GM13976 (cell line): ENCODE data around the gene CFHR5.
"Not testable (repeated sequence)": the region's sequence is repeated elsewhere in the genome, so short reads cannot be mapped to it uniquely, and the experiment has no call there.

Source experiments
- DNase-seq: peaks from one replicate; pipeline ENCODE4 v3.0.0; 2012; ENCODE audit warnings: low spot score
- in situ Hi-C: fragments of 300-500 bp; cut with MboI; formaldehyde crosslinking; loops from one replicate; pipeline ENCODE4 v1.12.0; 2022; ENCODE audit warnings: low sequenced_read_pairs, mixed read lengths, inconsistent platforms; ENCODE audit not compliant: unreplicated experiment
- TF ChIP-seq, protein P1 (sequence below): IDR thresholded peaks from 2 replicates; pipeline ENCODE4 v1.5.1; 2012; ENCODE audit warnings: borderline replicate concordance, mild to moderate bottlenecking; ENCODE audit not compliant: insufficient read depth; ENCODE audit errors: extremely low read depth, missing control alignments, control extremely low read depth

The CFHR5 gene

DNA sequence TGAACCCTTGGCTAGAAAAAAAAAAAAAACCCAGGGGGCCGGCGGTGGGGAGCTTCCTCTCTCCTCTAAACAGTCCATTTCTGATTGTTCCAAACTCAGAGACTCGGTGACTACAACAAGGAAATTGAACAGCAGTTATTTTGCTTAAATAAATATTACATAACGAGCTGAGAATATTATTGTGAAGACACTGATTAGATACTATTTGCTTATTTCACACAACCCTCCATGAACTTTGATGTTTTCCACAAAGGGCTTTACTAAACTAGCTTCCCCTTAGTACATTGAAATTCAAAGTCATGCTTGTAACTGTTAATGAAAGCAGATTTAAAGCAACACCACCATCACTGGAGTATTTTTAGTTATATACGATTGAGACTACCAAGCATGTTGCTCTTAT is at the start of gene CFHR5:
CFHR5 (plus strand) TSS at position 279 of the 400 bp plus-strand sequence; CDS start at position 388, 109 bp downstream.
- no peak for DNase-seq
- TF ChIP-seq, protein P1, sequence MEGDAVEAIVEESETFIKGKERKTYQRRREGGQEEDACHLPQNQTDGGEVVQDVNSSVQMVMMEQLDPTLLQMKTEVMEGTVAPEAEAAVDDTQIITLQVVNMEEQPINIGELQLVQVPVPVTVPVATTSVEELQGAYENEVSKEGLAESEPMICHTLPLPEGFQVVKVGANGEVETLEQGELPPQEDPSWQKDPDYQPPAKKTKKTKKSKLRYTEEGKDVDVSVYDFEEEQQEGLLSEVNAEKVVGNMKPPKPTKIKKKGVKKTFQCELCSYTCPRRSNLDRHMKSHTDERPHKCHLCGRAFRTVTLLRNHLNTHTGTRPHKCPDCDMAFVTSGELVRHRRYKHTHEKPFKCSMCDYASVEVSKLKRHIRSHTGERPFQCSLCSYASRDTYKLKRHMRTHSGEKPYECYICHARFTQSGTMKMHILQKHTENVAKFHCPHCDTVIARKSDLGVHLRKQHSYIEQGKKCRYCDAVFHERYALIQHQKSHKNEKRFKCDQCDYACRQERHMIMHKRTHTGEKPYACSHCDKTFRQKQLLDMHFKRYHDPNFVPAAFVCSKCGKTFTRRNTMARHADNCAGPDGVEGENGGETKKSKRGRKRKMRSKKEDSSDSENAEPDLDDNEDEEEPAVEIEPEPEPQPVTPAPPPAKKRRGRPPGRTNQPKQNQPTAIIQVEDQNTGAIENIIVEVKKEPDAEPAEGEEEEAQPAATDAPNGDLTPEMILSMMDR = no peak
- in situ Hi-C loops = no loop called here

DNA sequence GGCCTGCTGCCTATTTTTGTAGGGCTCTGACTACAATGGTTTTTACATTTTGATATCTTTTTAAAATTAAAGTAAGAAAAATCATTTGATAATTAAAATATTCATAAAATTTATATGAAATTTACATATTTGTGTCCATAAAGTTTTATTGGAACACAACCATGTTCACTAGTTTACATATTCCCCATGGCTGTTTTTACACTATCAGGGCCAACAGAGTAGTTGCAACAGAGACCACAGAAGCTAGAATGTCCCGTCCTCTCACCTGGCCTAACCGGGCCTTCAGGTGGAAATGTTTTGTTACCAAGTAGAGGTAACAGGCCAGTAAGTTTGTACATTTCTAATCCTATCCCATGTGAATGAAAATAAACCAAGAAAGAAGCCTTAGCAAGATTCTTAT is 44.5 kb upstream of the CFHR5 start:
- DNase-seq, in situ Hi-C loops: not testable (repeated sequence)

DNA sequence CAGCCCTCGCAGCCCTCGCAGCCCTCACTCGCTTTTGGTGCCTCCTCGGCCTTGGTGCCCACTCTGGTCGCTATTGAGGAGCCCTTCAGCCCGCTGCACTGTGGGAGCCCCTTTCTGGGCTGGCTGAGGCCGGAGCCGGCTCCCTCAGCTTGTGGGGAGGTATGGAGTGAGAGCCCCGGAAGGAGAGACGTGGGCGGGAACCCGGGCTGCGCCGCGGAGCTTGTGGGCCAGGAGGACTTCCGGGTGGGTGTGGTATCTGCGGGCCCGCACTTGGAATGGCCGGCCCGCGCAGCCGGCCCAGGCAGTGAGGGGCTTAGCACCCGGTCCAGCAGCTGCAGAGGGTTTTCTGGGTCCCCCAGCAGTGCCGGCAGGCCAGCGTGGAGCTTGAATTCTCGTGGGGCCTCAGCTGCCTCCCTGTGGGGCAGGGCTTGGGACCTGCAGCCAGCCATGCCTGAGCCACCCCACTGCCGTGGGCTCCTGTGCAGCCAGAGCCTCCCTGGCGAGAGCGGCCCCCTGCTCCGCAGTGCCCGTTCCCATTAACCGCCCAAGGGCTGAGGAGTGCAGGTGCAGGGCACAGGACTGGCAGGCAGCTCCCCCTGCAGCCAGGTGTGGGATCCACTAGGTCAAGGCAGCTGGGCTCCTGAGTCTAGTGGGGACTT is 43.7 kb upstream of the CFHR5 start:
- no peak for DNase-seq
- TF ChIP-seq, protein P1 = no peak
- in situ Hi-C loops = no loop called here

DNA sequence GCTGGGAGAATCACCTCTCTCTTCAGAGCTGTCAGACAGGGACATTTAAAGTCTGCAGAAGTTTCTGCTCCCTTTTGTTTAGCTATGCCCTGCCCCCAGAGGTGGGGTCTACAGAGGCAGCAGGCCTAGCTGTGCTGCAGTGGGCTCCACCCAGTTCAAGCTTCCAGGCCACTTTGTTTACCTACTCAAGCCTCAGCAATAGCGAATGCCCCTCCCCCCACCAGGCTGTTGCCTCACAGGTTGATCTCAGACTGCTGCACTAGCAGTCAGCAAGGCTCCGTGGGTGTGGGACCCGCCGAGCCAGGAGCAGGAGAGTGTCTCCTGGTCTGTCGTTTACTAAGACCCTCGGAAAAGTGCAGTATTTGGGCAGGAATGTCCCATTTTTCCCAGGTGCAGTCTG is 35.9 kb upstream of the CFHR5 start:
- DNase-seq, in situ Hi-C loops: not testable (repeated sequence)

DNA sequence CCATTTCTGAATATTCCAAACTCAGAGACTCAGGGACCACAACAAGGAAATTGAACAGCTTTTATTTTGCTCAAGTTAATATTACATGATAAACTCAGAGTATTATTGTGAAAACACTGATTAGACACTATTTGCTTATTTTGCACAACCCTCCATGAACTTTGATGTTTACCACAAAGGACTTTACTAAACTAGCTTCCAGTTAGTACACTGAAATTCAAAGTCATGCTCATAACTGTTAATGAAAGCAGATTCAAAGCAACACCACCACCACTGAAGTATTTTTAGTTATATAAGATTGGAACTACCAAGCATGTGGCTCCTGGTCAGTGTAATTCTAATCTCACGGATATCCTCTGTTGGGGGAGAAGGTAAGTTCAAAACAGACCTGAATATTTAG is 33.8 kb upstream of the CFHR5 start, which contains the start of gene CFHR2:
CFHR2 (plus strand) TSS at position 171 of the 400 bp plus-strand sequence; CDS start at position 314, 143 bp downstream.
- DNase-seq, in situ Hi-C loops: not testable (repeated sequence)

DNA sequence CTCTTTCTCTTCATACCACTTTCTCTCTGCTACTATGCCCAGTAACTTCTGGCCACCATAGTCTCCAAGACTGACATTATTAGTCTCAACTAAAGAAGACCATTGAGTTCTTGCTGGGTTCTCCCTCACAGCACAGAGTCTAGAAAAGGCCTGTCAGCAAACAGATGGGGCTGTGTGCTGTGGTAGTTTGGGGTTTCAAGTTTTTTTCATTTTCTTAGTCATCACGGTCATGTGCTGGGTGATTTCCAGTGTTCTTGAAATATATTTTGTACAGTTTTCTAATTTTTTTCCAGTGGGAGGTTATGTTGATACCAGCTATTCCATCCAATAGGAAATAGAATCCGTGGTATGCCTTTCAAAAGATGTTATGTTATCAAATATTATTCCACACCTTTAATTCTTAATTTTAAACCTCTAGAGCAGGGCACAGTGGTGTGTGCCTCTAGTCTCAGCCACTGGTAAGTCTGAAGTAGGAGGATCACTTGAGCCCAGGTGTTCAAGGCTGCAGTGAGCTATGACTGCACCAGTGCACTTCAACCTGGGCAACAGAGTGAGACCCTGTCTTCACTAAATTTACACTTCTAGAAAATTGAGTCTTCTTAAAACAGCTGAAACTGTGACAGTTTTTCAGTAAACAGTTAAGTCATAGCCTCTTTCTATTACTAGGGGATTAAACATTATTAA is 25.5 kb upstream of the CFHR5 start:
- TF ChIP-seq, protein P1 = no peak
- in situ Hi-C loops = no loop called here
- DNase-seq = no peak

DNA sequence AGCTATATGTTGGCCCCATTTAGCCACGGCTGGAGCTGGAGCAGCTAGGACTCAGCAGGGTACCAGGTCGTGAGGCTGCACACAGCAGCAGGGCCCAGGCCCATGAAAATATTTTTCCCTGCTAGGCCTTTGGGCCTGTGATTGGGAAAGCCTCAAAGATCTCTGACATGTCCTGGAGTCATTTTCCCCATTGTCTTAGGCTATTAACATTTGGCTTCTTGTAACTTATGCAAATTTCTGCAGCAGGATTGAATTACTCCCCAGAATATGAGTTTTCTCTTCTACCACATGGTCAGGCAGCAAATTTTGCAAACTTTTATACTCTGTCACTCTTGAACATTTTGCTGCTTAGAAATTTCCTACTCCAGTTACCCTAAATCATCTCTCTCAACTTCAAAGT is 22.6 kb upstream of the CFHR5 start:
- no peak for DNase-seq
- in situ Hi-C loops = no loop called here
- TF ChIP-seq, protein P1 = no peak

DNA sequence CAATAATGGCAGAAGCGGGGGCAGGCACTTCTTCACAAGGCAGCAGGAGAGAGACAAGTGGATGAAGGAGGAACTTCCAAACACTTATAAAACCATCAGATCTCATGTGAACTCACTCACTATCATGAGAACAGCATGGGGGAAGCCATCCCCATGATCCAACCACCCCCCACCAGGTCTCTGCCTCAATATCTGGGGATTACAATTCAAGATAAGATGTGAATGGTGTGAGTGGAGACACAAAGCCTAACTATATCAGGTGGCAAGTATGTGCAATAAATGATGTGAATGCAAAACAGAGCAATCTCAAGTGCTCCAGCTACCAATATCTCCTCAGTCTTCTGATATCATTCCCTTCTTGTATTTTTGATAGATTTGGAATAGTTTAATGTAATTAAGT is 21.4 kb upstream of the CFHR5 start:
- DNase-seq = no peak
- TF ChIP-seq, protein P1 = no peak
- in situ Hi-C loops = no loop called here
